Ovary (tissue), 9 donors: ENCODE measurements around the gene ARID1B. TPM values are rescaled to one million over a fixed set of nuclear protein-coding genes. Genes with fewer than 3 reads are reported as not detected.
A peak's percentile ranks its signal among the peaks of the same experiment; 100 is the strongest.

Source experiments
- DNase-seq, 5 donors: peaks; one replicate each; pipeline ENCODE4 v3.0.0-alpha.2; 2019 to 2020
- H3K27ac ChIP-seq, 2 donors: fragments of 200-600 bp; one replicate each; pipeline versions ENCODE4 v1.5.1 to v1.8.0; 2019 to 2022
- H3K27me3 ChIP-seq: fragments of 200-600 bp; one replicate; pipeline ENCODE4 v1.8.0; 2022
- H3K36me3 ChIP-seq: fragments of 200-600 bp; sonication (generic); one replicate; pipeline ENCODE4 v1.5.1; 2019
- H3K4me1 ChIP-seq: one replicate; pipeline ENCODE4 v1.8.1; 2013; ENCODE audit warnings: mild to moderate bottlenecking, moderate library complexity; ENCODE audit not compliant: insufficient read depth
- H3K4me3 ChIP-seq: fragments of 200-600 bp; sonication (generic); one replicate; pipeline ENCODE4 v1.5.1; 2017
- H3K9me3 ChIP-seq, 2 donors: fragments of 200-600 bp in 1 of 2; sonication (generic) in 1 of 2; one replicate each; pipeline versions ENCODE4 v1.5.1 to v1.8.1; 2013 to 2019; ENCODE audit warnings: mild to moderate bottlenecking in 1 of 2, moderate library complexity in 1 of 2
- CTCF ChIP-seq, 3 donors: fragments of 450-650 bp in 2 of 3; fragments of 200-600 bp in 1 of 3; IDR thresholded peaks; one replicate each; pipeline versions ENCODE4 v1.5.1 to v1.8.0; 2016 to 2022; ENCODE audit warnings: antibody characterized with exemption in 3 of 3, mild to moderate bottlenecking in 1 of 3
- EP300 ChIP-seq: sonication (generic); formaldehyde crosslinking; IDR thresholded peaks from one replicate; pipeline ENCODE4 v1.6.1; 2017; ENCODE audit warnings: antibody characterized with exemption
- POLR2A ChIP-seq: fragments of 450-650 bp; IDR thresholded peaks from one replicate; pipeline ENCODE4 v1.6.1; 2017; ENCODE audit warnings: antibody characterized with exemption, mild to moderate bottlenecking, moderate library complexity
- WGBS, 3 donors: extraction: QIAGEN DNeasy Blood & Tissue Kit in 1 of 3; methylation state at CpG; one replicate each; pipeline versions ENCODE4 v1.1.5 to v1.1.7; 2013 to 2017; 5-methylcytosine and 5-hydroxymethylcytosine counted together
- intact Hi-C, 4 donors: fragments of 100-400 bp; cut with DNase I; formaldehyde crosslinking; loops; one replicate each; pipeline versions ENCODE4 v1.11.0 to v1.15.1; 2022 to 2023
- polyA plus RNA-seq, 2 donors: library from polyadenylated mRNA; stranded (reverse); fragments of 200-250 nt in 1 of 2; fragments of 350-450 nt in 1 of 2; fragmentation: Illumina TruSeq in 1 of 2; extraction: RNeasy Lipid Tissue Mini Kit (QIAGEN cat#74804) in 1 of 2; gene quantifications; one replicate each; pipeline ENCODE4 v1.2.3, GENCODE V29; 2013 to 2014
- total RNA-seq, 7 donors: library from RNA; depleted of rRNA in 2 of 7; stranded (reverse); fragments of >200 nt in 2 of 7; fragmentation: NEBNext Ultra II Directional in 3 of 7; extraction: Animal tissue kit (Norgen Biotek cat#: 25700) in 3 of 7; gene quantifications; one replicate each; pipeline versions ENCODE4 v1.1.0 to v1.2.4, GENCODE V29; 2016 to 2023
- donor health status: DM: no; HTN: no; CAD: no; lungs with moderate emphysema.
- donor health status: DM: no; HTN: no; CAD: no.
- donor health status: Bipolar disorder and iron deficiency.
- donor health status: DM: yes; HTN: yes; CAD: no.
- donor health status: DM: no; HTN: no; CAD: no.
- donor health status: DM: yes; HTN: yes; CAD: no.

The ARID1B gene
- total and polyA plus RNA-seq, 9 donors = 33.2 to 144 (median 105) TPM

GRCh38 chr6:157169226-157169625, 392.0 kb downstream of the ARID1B start:
- no peak for TF ChIP-seq CTCF (IDR thresholded peaks at IDR 0.05)
- TF ChIP-seq POLR2A = no peak
- no peak for TF ChIP-seq EP300
- Histone ChIP-seq H3K9me3 (no peaks in the 10 kb centered on the region), H3K27ac (no peak overlapping the region), H3K4me1 (peaks cover 6% of the 10 kb centered on the region), H3K36me3 (no peaks in the 10 kb centered on the region), H3K4me3 (no peak overlapping the region), H3K27me3 (no peaks in the 10 kb centered on the region)
- intact Hi-C loops = no loop called here
- no peak for DNase-seq
- 62 to 83% (median 66%) methylated on average over 3 of the region's 3 CpGs for WGBS, 3 donors

DNA sequence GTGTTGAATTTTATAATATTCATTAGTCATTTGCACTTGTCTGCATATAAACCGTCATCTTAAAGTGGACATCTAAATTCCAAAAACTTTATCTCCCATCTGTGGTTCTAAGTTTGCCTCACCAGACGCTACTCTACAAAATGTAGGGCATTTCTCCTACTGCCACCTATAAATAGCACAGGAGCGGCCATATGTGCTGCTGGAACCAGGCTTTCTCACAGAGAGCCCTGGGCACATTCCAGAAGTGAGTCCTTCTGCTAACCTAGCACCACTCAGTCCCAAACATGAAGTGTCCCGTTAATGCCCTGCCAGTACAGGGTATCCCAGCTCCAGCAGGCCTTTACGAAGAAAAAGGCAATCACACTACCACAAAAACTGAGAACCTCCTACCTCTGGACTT, 392.5 kb downstream of the ARID1B start:
- H3K4me1 ChIP-seq = peaks cover 6% of the 10 kb centered on the region
- H3K4me3 ChIP-seq = no peak overlapping the region
- no peak for DNase-seq
- no peaks in the 10 kb centered on the region for H3K27me3 ChIP-seq
- no peaks in the 10 kb centered on the region for H3K36me3 ChIP-seq
- no peak overlapping the region for H3K27ac ChIP-seq
- TF ChIP-seq POLR2A = no peak
- TF ChIP-seq EP300 = no peak
- no peaks in the 10 kb centered on the region for H3K9me3 ChIP-seq
- intact Hi-C loops = no loop called here
- 87 to 91% (median 91%) methylated on average over 5 of the region's 5 CpGs for WGBS, 3 donors

- Histone ChIP-seq H3K4me3 (no peak overlapping the region), H3K36me3 (no peaks in the 10 kb centered on the region), H3K27me3 (no peaks in the 10 kb centered on the region), H3K9me3 (no peaks in the 10 kb centered on the region), H3K4me1 (peaks cover 6% of the 10 kb centered on the region), H3K27ac (no peak overlapping the region)
- intact Hi-C loops = no loop called here
- TF ChIP-seq CTCF (IDR thresholded peaks at IDR 0.05) = no peak
- TF ChIP-seq POLR2A = no peak
- no peak for TF ChIP-seq EP300
- DNase-seq = no peak
- WGBS, 3 donors = 96 to 97% (median 97%) methylated on average over 9 of the region's 9 CpGs
Observed at GRCh38 chr6:157170535-157170934, 393.4 kb downstream of the ARID1B start.

- no peak for TF ChIP-seq POLR2A
- TF ChIP-seq EP300 = no peak
- TF ChIP-seq CTCF (IDR thresholded peaks at IDR 0.05) = no peak
Observed at GRCh38 chr6:157171801-157172200, 394.6 kb downstream of the ARID1B start.

GRCh38 chr6:157172231-157172701, 395.1 kb downstream of the ARID1B start:
- 9 to 19% (median 11%) methylated on average over 8 of the region's 8 CpGs for WGBS, 3 donors
- Histone ChIP-seq H3K4me3 (no peak overlapping the region), H3K27ac (no peak overlapping the region), H3K9me3 (no peaks in the 10 kb centered on the region), H3K27me3 (no peaks in the 10 kb centered on the region), H3K4me1 (peaks cover 6% of the 10 kb centered on the region), H3K36me3 (no peaks in the 10 kb centered on the region)
- peak in 1 of 5 donors; percentile 37 for DNase-seq
- TF ChIP-seq POLR2A = no peak
- intact Hi-C loops = no loop called here

More at GRCh38 chr6:157171801-157172200, 394.6 kb downstream of the ARID1B start:
- Histone ChIP-seq H3K36me3 (no peaks in the 10 kb centered on the region), H3K27me3 (no peaks in the 10 kb centered on the region), H3K27ac (no peak overlapping the region), H3K9me3 (no peaks in the 10 kb centered on the region), H3K4me1 (peaks cover 6% of the 10 kb centered on the region), H3K4me3 (no peak overlapping the region)
- intact Hi-C loops = no loop called here
- WGBS, 3 donors = 65 to 74% (median 66%) methylated on average over 7 of the region's 7 CpGs
- DNase-seq = no peak
